Breast epithelium (tissue), 4 donors: ENCODE results near the gene MOB4. TPM values are rescaled to one million over a fixed set of nuclear protein-coding genes. Genes with fewer than 3 reads are reported as not detected.

Source experiments
- DNase-seq, 2 donors: peaks; one replicate each; pipeline ENCODE4 v3.0.0-alpha.2; 2019; ENCODE audit warnings: low spot score in 2 of 2
- H3K27ac ChIP-seq, 2 donors: fragments of 200-600 bp; sonication (generic) in 1 of 2; one replicate each; pipeline ENCODE4 v1.5.1; 2016 to 2019; ENCODE audit warnings: mild to moderate bottlenecking in 1 of 2
- H3K27me3 ChIP-seq, 2 donors: fragments of 200-600 bp; sonication (generic) in 1 of 2; one replicate each; pipeline versions ENCODE4 v1.5.1 to v1.6.0; 2017 to 2019; ENCODE audit warnings: control low read depth in 1 of 2, mild to moderate bottlenecking in 1 of 2
- H3K36me3 ChIP-seq: fragments of 200-600 bp; one replicate; pipeline ENCODE4 v1.5.1; 2019
- H3K4me1 ChIP-seq, 2 donors: fragments of 200-600 bp; sonication (generic); one replicate each; pipeline ENCODE4 v1.5.1; 2016 to 2019; ENCODE audit warnings: control low read depth in 1 of 2
- H3K4me3 ChIP-seq, 3 donors: fragments of 200-600 bp; sonication (generic); 1 replicate in 2 of 3; 2 replicates in 1 of 3; pipeline ENCODE4 v1.5.1; 2016 to 2019; ENCODE audit warnings: mild to moderate bottlenecking in 3 of 3, moderate library complexity in 2 of 3
- H3K9me3 ChIP-seq, 2 donors: fragments of 200-600 bp; sonication (generic) in 1 of 2; one replicate each; pipeline ENCODE4 v1.5.1; 2016 to 2019; ENCODE audit warnings: control low read depth in 1 of 2
- CTCF ChIP-seq, 3 donors: fragments of 450-650 bp; IDR thresholded peaks; one replicate each; pipeline ENCODE4 v1.5.1; 2016 to 2017; ENCODE audit warnings: antibody characterized with exemption in 3 of 3, mild to moderate bottlenecking in 3 of 3, moderate library complexity in 3 of 3
- POLR2A ChIP-seq: fragments of 450-650 bp; IDR thresholded peaks from one replicate; pipeline ENCODE4 v1.6.1; 2016; ENCODE audit warnings: antibody characterized with exemption, mild to moderate bottlenecking, moderate library complexity
- POLR2AphosphoS5 ChIP-seq, 3 donors: sonication (generic); formaldehyde crosslinking; IDR thresholded peaks; one replicate each; pipeline ENCODE4 v1.6.1; 2017; ENCODE audit warnings: antibody characterized with exemption in 3 of 3
- intact Hi-C: fragments of 100-400 bp; cut with DNase I; formaldehyde crosslinking; loops from one replicate; pipeline ENCODE4 v1.15.1; 2023; ENCODE audit warnings: low total_unique reads
- total RNA-seq, 3 donors: library from RNA; depleted of rRNA; stranded (reverse); fragments of >200 nt; gene quantifications; one replicate each; pipeline ENCODE4 v1.1.0, GENCODE V29; 2016

MOB4 gene
- total RNA-seq, 3 donors from 2014 or later: 20.6 to 34.7 (median 34.2) TPM

GRCh38 chr2:197502201-197502600 is 13.7 kb upstream of the MOB4 start:
- peaks cover 0 to 26% of the 10 kb centered on the region in 2 donors for H3K4me1 ChIP-seq
- H3K4me3 ChIP-seq: peak overlapping the region in 1 of 3 donors; percentile 80
- no peak for TF ChIP-seq CTCF (IDR thresholded peaks at IDR 0.05)
- TF ChIP-seq POLR2A: no peak
- TF ChIP-seq POLR2AphosphoS5 (IDR thresholded peaks at IDR 0.05): no peak
- intact Hi-C loops: no loop called here
- H3K36me3 ChIP-seq: no peaks in the 10 kb centered on the region
- no peaks in the 10 kb centered on the region for H3K27me3 ChIP-seq
- no peak for DNase-seq
- H3K27ac ChIP-seq: peak overlapping the region; percentile 2 to 97
- no peaks in the 10 kb centered on the region for H3K9me3 ChIP-seq

GRCh38 chr2:197502685-197503084 is 13.2 kb upstream of the MOB4 start:
- Histone ChIP-seq H3K36me3 (no peaks in the 10 kb centered on the region), H3K4me3 (peak overlapping the region in 1 of 3 donors; percentile 80), H3K4me1 (peaks cover 0 to 22% of the 10 kb centered on the region in 2 donors), H3K27ac (peak overlapping the region in 1 of 2 donors; percentile 97), H3K9me3 (no peaks in the 10 kb centered on the region), H3K27me3 (no peaks in the 10 kb centered on the region)
- no peak for TF ChIP-seq CTCF (IDR thresholded peaks at IDR 0.05)
- no peak for TF ChIP-seq POLR2A
- no peak for TF ChIP-seq POLR2AphosphoS5 (IDR thresholded peaks at IDR 0.05)
- intact Hi-C loops: no loop called here
- no peak for DNase-seq

DNA sequence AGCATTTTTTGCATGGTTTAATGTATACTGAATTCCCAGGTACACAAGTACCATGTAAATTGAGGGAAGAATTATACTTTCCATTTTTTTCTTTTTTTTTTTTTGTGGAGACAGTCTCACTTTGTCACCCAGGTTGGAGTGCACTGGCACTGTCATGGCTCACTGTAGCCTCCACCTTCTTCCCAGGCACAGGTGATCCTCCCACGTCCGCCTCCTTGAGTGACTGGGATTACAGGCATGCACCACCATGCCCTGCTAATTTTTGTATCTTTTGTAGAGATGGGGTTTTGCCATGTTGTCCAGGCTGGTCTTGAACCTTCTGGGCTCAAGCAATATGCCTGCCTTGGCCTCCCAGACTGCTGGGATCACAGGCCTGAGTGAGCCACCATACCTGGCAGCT is 11.9 kb upstream of the MOB4 start:
- H3K27ac ChIP-seq: no peak overlapping the region
- TF ChIP-seq POLR2AphosphoS5 (IDR thresholded peaks at IDR 0.05) (no peak), POLR2A (no peak)
- no peak for DNase-seq
- H3K4me1 ChIP-seq: peaks cover 0 to 13% of the 10 kb centered on the region in 2 donors
- H3K4me3 ChIP-seq: no peak overlapping the region
- no peaks in the 10 kb centered on the region for H3K9me3 ChIP-seq
- H3K36me3 ChIP-seq: no peaks in the 10 kb centered on the region
- no peaks in the 10 kb centered on the region for H3K27me3 ChIP-seq
- intact Hi-C loops: no loop called here

DNA sequence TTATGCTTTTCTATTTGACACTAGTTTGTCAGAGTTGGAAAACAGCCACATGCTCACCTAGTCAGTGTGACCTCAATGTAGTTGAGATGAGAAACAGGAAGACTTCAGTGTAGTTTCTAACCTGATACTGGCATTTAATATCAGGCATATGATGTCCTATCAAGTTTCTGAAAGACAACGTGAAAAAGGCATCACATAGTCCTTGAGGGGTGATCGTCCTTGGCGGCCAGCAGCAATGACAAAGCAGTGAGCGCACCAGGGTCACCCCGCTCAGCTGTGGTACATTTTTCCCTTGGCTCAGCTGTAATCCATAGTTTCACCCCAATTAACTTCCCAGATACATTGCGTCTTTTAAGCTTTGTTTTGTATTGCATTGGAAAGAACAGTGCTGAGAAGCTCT is 11.4 kb upstream of the MOB4 start:
- Histone ChIP-seq H3K36me3 (no peaks in the 10 kb centered on the region), H3K4me1 (peaks cover 0 to 13% of the 10 kb centered on the region in 2 donors), H3K27ac (no peak overlapping the region), H3K27me3 (no peaks in the 10 kb centered on the region), H3K9me3 (no peaks in the 10 kb centered on the region), H3K4me3 (no peak overlapping the region)
- no peak for DNase-seq
- intact Hi-C loops: no loop called here
- TF ChIP-seq POLR2AphosphoS5 (IDR thresholded peaks at IDR 0.05) (no peak), POLR2A (no peak), CTCF (IDR thresholded peaks at IDR 0.05) (no peak)

- TF ChIP-seq POLR2AphosphoS5 (IDR thresholded peaks at IDR 0.05): no peak
- TF ChIP-seq CTCF (IDR thresholded peaks at IDR 0.05): no peak
- no peak for TF ChIP-seq POLR2A
- Histone ChIP-seq H3K36me3 (no peaks in the 10 kb centered on the region), H3K9me3 (no peaks in the 10 kb centered on the region), H3K4me3 (no peak overlapping the region), H3K4me1 (peaks cover 0 to 9% of the 10 kb centered on the region in 2 donors), H3K27me3 (no peaks in the 10 kb centered on the region), H3K27ac (no peak overlapping the region)
- DNase-seq: no peak
- intact Hi-C loops: no loop called here
Observed at GRCh38 chr2:197506658-197507057, 9.2 kb upstream of the MOB4 start.

DNA sequence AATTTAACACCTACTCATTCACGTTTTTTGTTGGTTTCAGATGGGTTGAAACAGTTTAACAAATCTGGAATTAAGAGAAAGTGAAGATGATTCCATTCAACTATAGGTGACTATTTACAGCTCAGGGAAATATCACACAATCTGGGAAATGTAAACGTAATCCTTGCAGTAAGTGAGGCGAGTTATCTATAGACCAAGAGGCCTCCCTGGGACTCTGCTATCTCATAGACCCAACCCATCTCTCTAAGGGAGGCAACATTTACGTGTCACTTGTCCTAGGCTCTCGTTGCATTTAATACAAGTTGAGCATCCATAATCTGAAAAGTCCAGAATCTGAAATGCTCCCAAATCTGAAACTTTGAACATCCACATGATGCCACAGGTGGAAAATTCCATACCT is 2.0 kb upstream of the MOB4 start:
- Histone ChIP-seq H3K4me1 (peaks cover 0 to 8% of the 10 kb centered on the region in 2 donors), H3K27ac (no peak overlapping the region), H3K9me3 (no peaks in the 10 kb centered on the region), H3K27me3 (no peaks in the 10 kb centered on the region), H3K4me3 (no peak overlapping the region), H3K36me3 (no peaks in the 10 kb centered on the region)
- intact Hi-C loops: loop anchor here (5.0 kb wide), 1 partner anchor 1267 kb away; no protein-coding TSS in a partner anchor
- no peak for DNase-seq
- TF ChIP-seq CTCF (IDR thresholded peaks at IDR 0.05) (no peak), POLR2A (no peak), POLR2AphosphoS5 (IDR thresholded peaks at IDR 0.05) (no peak)
